ENCODE data around the gene RIN1.
"Not testable (repeated sequence)": the region's sequence is repeated elsewhere in the genome, so short reads cannot be mapped to it uniquely, and the experiment has no call there.

Gene RIN1

DNA sequence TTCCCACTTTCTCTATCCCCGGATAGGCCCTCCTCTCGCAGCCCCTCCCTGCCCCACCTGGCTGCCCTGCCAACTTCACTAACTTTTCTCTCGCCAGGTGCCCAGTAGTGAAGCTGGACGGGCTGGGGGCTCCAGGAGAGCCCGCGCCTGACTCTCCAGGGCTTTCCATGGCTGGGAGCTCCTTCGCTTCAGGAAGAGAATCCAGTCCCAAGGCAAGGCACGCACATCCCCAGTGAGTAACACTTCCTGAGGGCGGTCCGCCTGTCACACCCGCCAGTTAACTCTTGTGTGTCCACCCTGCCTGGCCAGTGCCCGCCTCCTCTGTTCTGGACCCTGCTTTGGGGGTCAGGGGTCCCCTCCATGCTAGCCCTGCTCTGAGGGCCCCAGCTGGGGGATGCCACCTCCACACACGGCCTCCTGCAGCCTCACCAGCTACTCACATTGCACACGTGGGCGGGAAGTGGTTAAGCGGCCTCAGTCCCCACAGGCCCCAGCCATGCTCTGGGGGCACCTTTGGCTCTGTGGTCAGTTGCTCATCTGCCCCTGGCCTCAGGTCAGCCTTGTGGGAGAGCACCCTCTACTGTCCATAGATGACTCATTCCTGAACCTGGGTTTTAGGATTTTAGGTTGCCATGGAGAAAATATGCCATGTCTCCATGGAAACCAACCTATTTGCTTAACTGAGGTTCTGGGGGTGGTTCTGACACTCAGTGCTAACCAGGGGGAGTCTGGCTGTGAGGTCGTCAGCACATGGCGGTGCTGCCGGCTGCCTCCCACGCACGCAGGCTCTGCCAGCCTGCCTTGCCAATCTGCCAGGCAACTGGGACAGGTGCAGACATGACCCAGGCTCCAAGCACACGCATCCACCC, at the start of gene RIN1:
Gene RIN1, minus strand, starts transcription at position 201 of the 869 bp plus-strand sequence. Its CDS starts 32 bp downstream, at position 169.
- peak within 1 kb of the TSS; percentile 95 for H3K27ac ChIP-seq
- DNase-seq (ENCODE audit: low read depth, low spot score) = peak; percentile 90

GRCh38 chr11:66384316-66384715, 48.1 kb upstream of the RIN1 start:
- not testable (repeated sequence) for H3K27ac ChIP-seq; DNase-seq (ENCODE audit: low read depth, low spot score)

GRCh38 chr11:66380264-66380663, 44.0 kb upstream of the RIN1 start:
- H3K27ac ChIP-seq; DNase-seq (ENCODE audit: low read depth, low spot score): not testable (repeated sequence)

- DNase-seq (ENCODE audit: low read depth, low spot score); H3K27ac ChIP-seq: not testable (repeated sequence)
Observed at GRCh38 chr11:66373690-66374287, 37.6 kb upstream of the RIN1 start.

DNA sequence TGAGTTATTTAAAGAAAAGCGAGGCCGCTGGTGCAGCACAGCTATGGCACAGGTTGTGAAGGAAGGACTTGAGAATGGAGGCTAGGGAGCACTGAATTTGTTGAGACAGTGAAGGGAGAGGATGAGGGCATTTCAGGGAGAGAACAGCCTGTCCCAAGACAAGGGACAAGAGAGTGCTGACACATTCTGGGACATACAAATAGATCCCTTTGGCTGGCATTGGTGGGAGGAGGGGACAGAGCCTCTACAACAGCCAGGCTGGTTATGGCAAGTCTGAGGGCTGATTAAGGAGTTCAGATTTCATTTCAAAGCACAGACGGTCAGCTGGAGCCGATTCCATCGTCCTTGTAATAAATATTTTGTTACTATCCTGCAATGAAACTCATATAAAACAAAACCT, 37.0 kb upstream of the RIN1 start:
- H3K27ac ChIP-seq = no peak overlapping the region
- DNase-seq (ENCODE audit: low read depth, low spot score) = no peak

GRCh38 chr11:66371627-66372415, 35.6 kb upstream of the RIN1 start, which contains the start of gene SLC29A2:
Gene SLC29A2 (minus strand): TSS chr11:66371760. CDS start chr11:66371591, 169 bp downstream.
- no peak for DNase-seq (ENCODE audit: low read depth, low spot score)
- H3K27ac ChIP-seq = peak within 1 kb of the TSS; percentile 43

GRCh38 chr11:66369073-66369894, 33.0 kb upstream of the RIN1 start:
- no peak for DNase-seq (ENCODE audit: low read depth, low spot score)

GRCh38 chr11:66368484-66368883, 32.2 kb upstream of the RIN1 start:
- DNase-seq (ENCODE audit: low read depth, low spot score) = no peak
- H3K27ac ChIP-seq = no peak overlapping the region

More at GRCh38 chr11:66369073-66369894, 33.0 kb upstream of the RIN1 start:
- H3K27ac ChIP-seq = no peak overlapping the region

GRCh38 chr11:66367561-66368312, 31.5 kb upstream of the RIN1 start:
- no peak overlapping the region for H3K27ac ChIP-seq

DNA sequence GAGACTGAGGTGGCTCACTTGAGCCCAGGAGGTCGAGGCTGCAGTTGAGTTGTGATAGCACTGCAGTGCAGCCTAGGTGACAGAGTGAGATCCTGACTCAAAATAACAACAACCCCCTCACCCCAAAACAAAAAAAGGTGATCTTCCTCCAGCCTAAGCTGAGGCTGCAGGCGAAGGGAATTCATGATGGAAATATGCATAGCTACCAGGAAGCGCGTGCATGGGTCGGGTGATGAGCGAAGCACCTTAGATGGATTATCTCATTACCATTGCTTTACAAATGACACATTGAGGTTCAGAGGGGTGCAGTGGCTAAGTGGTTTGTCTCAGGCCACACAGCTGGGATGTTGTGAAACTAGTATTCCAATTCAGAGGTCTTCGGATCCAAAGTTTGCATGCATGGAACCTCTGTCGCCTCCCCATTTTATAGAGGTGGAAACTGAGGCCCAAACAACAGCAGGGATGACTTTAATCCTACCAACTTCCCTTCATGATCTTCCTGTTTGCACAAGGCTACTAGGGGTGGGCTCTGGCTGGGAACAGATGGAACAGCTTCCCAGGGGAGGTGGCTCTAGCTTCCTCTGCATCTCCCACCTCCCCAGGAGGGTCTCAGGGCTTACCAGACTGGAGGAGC, 30.7 kb upstream of the RIN1 start:
- H3K27ac ChIP-seq = no peak overlapping the region
- no peak for DNase-seq (ENCODE audit: low read depth, low spot score)

More at GRCh38 chr11:66367561-66368312, 31.5 kb upstream of the RIN1 start:
- no peak for DNase-seq (ENCODE audit: low read depth, low spot score)

GRCh38 chr11:66365711-66366619, 29.7 kb upstream of the RIN1 start:
- DNase-seq (ENCODE audit: low read depth, low spot score) = no peak
- H3K27ac ChIP-seq = no peak overlapping the region

DNA sequence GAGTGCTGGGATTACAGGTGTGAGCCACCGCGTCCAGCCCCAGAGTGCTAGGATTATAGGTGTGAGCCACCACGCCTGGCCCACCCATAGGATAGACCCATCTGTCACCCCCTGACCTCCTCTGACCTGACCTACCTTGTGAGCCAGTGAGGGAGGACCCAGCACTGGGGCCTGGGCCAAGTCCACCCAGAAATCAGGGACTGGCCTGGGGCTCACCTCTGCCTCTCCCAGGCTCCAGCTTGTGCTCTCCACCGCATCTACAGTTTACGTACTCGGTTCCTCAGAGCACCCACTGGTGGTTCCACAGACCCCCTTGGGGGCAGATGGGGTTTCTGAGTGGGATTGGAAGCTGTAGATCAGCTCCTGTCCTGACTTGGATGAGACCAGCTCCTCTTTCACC, 28.9 kb upstream of the RIN1 start:
- DNase-seq (ENCODE audit: low read depth, low spot score) = no peak
- no peak overlapping the region for H3K27ac ChIP-seq

DNA sequence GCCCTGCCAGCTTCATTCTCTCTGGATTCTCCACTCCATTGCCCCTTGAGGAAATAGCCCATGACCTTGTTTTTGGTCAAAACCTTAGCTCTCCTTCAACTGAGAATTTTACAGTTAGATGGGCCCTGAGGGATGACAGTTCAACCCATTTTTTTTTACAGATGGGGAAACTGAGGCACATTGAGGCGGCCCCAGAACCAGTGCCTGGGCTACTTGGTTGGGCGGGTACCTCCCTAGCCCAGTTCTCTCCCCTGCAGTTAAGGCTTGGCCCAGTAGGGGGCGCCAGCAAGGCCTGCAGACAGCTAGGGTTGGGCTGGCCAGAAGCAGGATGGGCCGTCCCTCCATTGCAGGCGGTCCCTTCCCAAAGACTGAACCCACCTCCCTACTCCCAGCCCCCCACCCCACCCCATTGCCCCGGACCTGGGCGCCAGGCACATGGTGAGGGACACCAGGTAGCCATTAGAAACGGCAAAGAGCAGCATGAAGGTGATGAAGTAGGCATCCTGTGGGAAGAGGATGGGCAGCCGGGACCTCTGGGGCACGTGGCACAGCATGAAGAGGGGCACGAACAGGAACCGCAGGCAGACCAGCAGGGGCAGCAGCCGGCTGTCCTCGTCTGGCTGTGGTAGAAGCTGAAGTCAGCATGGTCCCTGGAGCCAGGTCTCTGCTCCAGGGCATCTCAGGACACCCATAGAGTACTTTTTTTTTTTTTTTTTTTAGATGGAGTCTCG, 27.7 kb upstream of the RIN1 start:
- no peak for DNase-seq (ENCODE audit: low read depth, low spot score)
- H3K27ac ChIP-seq = no peak overlapping the region

GRCh38 chr11:66363187-66363601, 27.0 kb upstream of the RIN1 start:
- DNase-seq (ENCODE audit: low read depth, low spot score) = no peak
- H3K27ac ChIP-seq = no peak overlapping the region

DNA sequence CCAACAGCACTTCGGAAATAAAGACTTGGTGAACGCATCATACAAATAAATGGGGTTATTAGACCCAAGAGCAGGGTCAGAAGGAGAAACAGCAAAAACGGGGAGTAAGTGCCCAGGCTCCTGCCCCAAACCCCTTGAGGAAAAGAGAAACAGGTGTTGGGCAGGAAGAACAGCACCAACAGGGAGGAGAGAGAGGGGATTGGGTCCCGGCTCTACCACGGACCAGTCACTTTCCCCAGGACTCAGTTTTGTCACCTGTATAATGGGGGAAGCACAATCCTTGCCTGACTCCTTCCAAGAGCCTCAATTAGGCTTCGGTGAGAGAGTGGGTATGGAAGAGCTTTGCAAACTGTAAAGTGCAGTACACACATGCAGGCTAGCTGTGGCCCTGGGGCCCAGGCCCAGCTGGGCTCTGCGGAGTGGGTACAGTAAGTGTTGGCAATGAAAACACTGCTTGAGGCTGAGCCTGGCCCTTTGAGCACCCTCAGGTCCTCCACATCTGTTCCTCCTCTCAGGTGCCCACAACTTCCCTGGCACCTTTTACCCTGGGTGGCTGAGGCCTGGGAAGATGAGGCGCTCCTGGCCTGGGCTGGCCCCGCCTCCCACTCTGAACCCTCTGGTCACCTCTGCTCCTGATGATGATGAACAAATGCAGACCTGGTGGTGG, 26.4 kb upstream of the RIN1 start:
- no peak for DNase-seq (ENCODE audit: low read depth, low spot score)
- H3K27ac ChIP-seq = no peak overlapping the region

- no peak for DNase-seq (ENCODE audit: low read depth, low spot score)
- H3K27ac ChIP-seq = no peak overlapping the region
Observed at GRCh38 chr11:66361502-66361941, 25.3 kb upstream of the RIN1 start.

Data from epithelial cell of prostate (primary cell).